ENCODE data around the gene FHOD3.

DNA sequence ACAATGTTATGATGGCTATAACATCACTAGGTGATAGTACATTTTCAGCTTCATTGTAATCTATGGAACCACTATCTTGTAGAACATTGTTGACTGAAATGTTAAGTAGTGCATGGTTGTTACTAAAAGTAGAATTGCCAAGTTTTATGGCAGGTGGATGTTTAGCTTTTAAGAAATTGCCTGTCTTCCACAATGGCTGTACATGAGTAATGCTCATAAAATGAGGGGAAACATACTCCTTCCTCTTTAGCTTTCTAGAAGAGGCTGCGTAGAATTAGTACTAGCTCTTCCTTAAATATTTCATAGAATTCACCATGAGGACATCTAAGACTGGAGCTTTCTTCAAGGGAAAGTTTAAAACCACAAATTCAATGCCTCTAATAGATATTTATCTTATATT is 370.3 kb downstream of the FHOD3 start:
- TF ChIP-seq, protein P1, sequence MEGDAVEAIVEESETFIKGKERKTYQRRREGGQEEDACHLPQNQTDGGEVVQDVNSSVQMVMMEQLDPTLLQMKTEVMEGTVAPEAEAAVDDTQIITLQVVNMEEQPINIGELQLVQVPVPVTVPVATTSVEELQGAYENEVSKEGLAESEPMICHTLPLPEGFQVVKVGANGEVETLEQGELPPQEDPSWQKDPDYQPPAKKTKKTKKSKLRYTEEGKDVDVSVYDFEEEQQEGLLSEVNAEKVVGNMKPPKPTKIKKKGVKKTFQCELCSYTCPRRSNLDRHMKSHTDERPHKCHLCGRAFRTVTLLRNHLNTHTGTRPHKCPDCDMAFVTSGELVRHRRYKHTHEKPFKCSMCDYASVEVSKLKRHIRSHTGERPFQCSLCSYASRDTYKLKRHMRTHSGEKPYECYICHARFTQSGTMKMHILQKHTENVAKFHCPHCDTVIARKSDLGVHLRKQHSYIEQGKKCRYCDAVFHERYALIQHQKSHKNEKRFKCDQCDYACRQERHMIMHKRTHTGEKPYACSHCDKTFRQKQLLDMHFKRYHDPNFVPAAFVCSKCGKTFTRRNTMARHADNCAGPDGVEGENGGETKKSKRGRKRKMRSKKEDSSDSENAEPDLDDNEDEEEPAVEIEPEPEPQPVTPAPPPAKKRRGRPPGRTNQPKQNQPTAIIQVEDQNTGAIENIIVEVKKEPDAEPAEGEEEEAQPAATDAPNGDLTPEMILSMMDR (conservative IDR thresholded peaks at IDR 0.05; ENCODE audit: low read depth, low read length) = no peak
- TF ChIP-seq EZH2 (IDR thresholded peaks at IDR 0.05; ENCODE audit: borderline replicate concordance, low read depth, low read length, poor library complexity, severe bottlenecking) = no peak

Data from A673 (cell line).